Hepatocyte (in vitro differentiated cells): ENCODE measurements around the gene FAM107A. TPM values are rescaled to one million over a fixed set of nuclear protein-coding genes. Genes with fewer than 3 reads are reported as not detected.

ENCODE experiments used
- DNase-seq: peaks from one replicate; pipeline ENCODE4 v3.0.0-alpha.2; 2016; ENCODE audit warnings: low spot score
- H2AFZ ChIP-seq: fragments of 200-600 bp; sonication (generic); 2 replicates; pipeline ENCODE4 v1.6.0; 2016; ENCODE audit warnings: antibody characterized with exemption, mild to moderate bottlenecking
- H3K27ac ChIP-seq: fragments of 200-600 bp; sonication (generic); 2 replicates; pipeline ENCODE4 v1.5.1; 2016; ENCODE audit warnings: mild to moderate bottlenecking
- H3K27me3 ChIP-seq: fragments of 200-600 bp; sonication (generic); 2 replicates; pipeline ENCODE4 v1.6.1; 2016
- H3K36me3 ChIP-seq: fragments of 200-600 bp; sonication (generic); replicated peaks from 2 replicates; pipeline ENCODE4 v1.5.1; 2016; ENCODE audit warnings: low read depth; ENCODE audit not compliant: insufficient read depth
- H3K4me1 ChIP-seq: fragments of 200-600 bp; sonication (generic); 2 replicates; pipeline ENCODE4 v1.5.1; 2016; ENCODE audit warnings: mild to moderate bottlenecking, moderate library complexity; ENCODE audit not compliant: insufficient read depth
- H3K4me2 ChIP-seq: fragments of 200-600 bp; sonication (generic); 2 replicates; pipeline ENCODE4 v1.6.0; 2016
- H3K4me3 ChIP-seq: fragments of 200-600 bp; sonication (generic); 2 replicates; pipeline ENCODE4 v1.5.1; 2016; ENCODE audit warnings: mild to moderate bottlenecking
- H3K79me2 ChIP-seq: fragments of 200-600 bp; sonication (generic); 2 replicates; pipeline ENCODE4 v1.6.0; 2017; ENCODE audit warnings: mild to moderate bottlenecking
- H3K9me2 ChIP-seq: fragments of 200-600 bp; sonication (generic); replicated peaks from 2 replicates; pipeline ENCODE4 v1.6.0; 2017; ENCODE audit warnings: mild to moderate bottlenecking; ENCODE audit not compliant: insufficient read depth
- H3K9me3 ChIP-seq: fragments of 200-600 bp; sonication (generic); 2 replicates; pipeline ENCODE4 v1.5.1; 2016; ENCODE audit warnings: low read depth, mild to moderate bottlenecking
- H4K20me1 ChIP-seq: fragments of 200-600 bp; sonication (generic); 2 replicates; pipeline ENCODE4 v1.6.0; 2016; ENCODE audit warnings: mild to moderate bottlenecking; ENCODE audit not compliant: insufficient read depth, poor library complexity, severe bottlenecking
- CTCF ChIP-seq: fragments of 200-600 bp; sonication (generic); IDR thresholded peaks from 2 replicates; pipeline ENCODE4 v1.5.1; 2016; ENCODE audit warnings: antibody characterized with exemption, mild to moderate bottlenecking; ENCODE audit not compliant: poor library complexity
- EZH2 ChIP-seq: fragments of 200-600 bp; sonication (generic); IDR thresholded peaks from 2 replicates; pipeline ENCODE4 v1.6.1; 2016; ENCODE audit warnings: antibody characterized with exemption, mild to moderate bottlenecking, borderline replicate concordance
- EZH2phosphoT487 ChIP-seq: fragments of 200-600 bp; sonication (generic); IDR thresholded peaks from one replicate; pipeline ENCODE4 v1.6.1; 2018; ENCODE audit warnings: antibody characterized with exemption, mild to moderate bottlenecking, low read depth, moderate library complexity; ENCODE audit not compliant: unreplicated experiment, severe bottlenecking
- whole genome bisulfite sequencing: methylation state at CpG from one replicate; pipeline ENCODE4 v1.1.6; 2016; ENCODE audit warnings: low lambda C conversion rate; ENCODE audit errors: missing lambda C conversion rate; 5-methylcytosine and 5-hydroxymethylcytosine counted together
- polyA plus RNA-seq: library from polyadenylated mRNA; unstranded; fragments of >200 nt; fragmentation: Nextera tagmentation; extraction: Ambion mirVana; gene quantifications from 2 replicates; pipeline ENCODE4 v1.2.1, GENCODE V29; 2016
- total RNA-seq: library from RNA; depleted of rRNA; stranded (reverse); fragments of >200 nt; gene quantifications from 2 replicates; pipeline ENCODE4 v1.2.3, GENCODE V29; 2014

The FAM107A gene, protein sequence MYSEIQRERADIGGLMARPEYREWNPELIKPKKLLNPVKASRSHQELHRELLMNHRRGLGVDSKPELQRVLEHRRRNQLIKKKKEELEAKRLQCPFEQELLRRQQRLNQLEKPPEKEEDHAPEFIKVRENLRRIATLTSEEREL
- total RNA-seq = 0.24 and 0.93 TPM in 2 replicates
- 0.40 and 0.58 TPM in 2 replicates for polyA plus RNA-seq

- WGBS = 56% methylated on average over 12 of the region's 12 CpGs
- no peak within 1 kb of the TSS for H2AFZ ChIP-seq
- no peak within 1 kb of the TSS for H3K4me3 ChIP-seq
Measured at GRCh38 chr3:58577269-58577821, at the start of gene FAM107A. Gene FAM107A (minus strand): TSS chr3:58577391. CDS start chr3:58569860, 7,531 bp downstream.

DNA sequence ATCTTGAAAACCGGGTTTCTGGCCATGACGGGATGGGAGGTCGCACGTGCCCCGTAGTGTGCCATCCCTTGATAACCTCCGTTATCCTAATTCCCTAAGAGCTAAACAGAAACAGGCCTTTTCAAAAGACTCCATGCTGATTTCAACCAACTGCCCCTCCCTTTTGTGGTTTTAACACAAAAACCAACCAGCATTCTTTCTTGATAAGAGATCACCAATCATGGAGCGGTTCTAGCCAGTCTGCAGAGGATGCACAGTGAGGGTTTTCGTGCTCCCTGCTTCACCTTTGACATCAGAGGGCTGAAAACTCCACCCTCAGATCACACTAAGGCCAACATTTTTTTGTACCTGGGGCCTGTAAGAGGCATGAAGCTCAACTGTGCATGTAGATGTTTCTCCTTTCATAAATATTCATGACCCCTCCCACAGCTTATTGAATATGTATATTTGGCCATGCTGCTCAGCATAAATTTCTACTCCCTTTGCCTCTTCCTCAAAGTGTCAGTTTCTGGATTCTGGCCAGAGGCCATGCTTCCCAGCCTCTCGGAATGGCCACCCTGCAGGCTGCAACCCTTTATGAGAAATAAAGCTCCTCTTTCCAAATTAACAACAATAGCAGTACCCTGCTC is 48.1 kb upstream of the FAM107A start:
- Histone ChIP-seq H3K9me2 (no peaks in the 10 kb centered on the region), H3K4me3 (no peak overlapping the region), H3K4me1 (peaks cover 38% of the 10 kb centered on the region), H4K20me1 (no peaks in the 10 kb centered on the region), H3K79me2 (no peaks in the 10 kb centered on the region), H3K27me3 (no peaks in the 10 kb centered on the region), H3K36me3 (no peaks in the 10 kb centered on the region), H3K27ac (no peak overlapping the region), H3K9me3 (no peaks in the 10 kb centered on the region), H2AFZ (no peak overlapping the region), H3K4me2 (no peak overlapping the region)
- no peak for DNase-seq
- WGBS = 82% methylated on average over 9 of the region's 9 CpGs
- TF ChIP-seq EZH2phosphoT487 (no peak), CTCF (no peak), EZH2 (no peak)

More at GRCh38 chr3:58577269-58577821, at the start of gene FAM107A:
- TF ChIP-seq EZH2 (no peak), CTCF (no peak), EZH2phosphoT487 (no peak)
- DNase-seq = no peak
- H3K79me2 ChIP-seq = no peaks in the 10 kb centered on the region
- no peaks in the 10 kb centered on the region for H4K20me1 ChIP-seq
- peaks cover 13% of the 10 kb centered on the region for H3K4me1 ChIP-seq
- no peak within 1 kb of the TSS for H3K4me2 ChIP-seq
- no peaks in the 10 kb centered on the region for H3K9me3 ChIP-seq
- no peaks in the 10 kb centered on the region for H3K36me3 ChIP-seq
- no peaks in the 10 kb centered on the region for H3K27me3 ChIP-seq
- no peaks in the 10 kb centered on the region for H3K9me2 ChIP-seq
- no peak within 1 kb of the TSS for H3K27ac ChIP-seq

- H3K27ac ChIP-seq = no peak overlapping the region
- H3K4me1 ChIP-seq = peaks cover 33% of the 10 kb centered on the region
- no peak overlapping the region for H3K4me3 ChIP-seq
- H3K9me2 ChIP-seq = no peaks in the 10 kb centered on the region
- H3K27me3 ChIP-seq = no peaks in the 10 kb centered on the region
- DNase-seq = no peak
- no peak overlapping the region for H3K4me2 ChIP-seq
- H3K79me2 ChIP-seq = no peaks in the 10 kb centered on the region
- no peaks in the 10 kb centered on the region for H3K9me3 ChIP-seq
- H2AFZ ChIP-seq = no peak overlapping the region
- TF ChIP-seq EZH2phosphoT487 = no peak
- no peaks in the 10 kb centered on the region for H4K20me1 ChIP-seq
- no peaks in the 10 kb centered on the region for H3K36me3 ChIP-seq
- WGBS = 56% methylated on average over 3 of the region's 3 CpGs
Measured at GRCh38 chr3:58624550-58624949, 47.4 kb upstream of the FAM107A start.

GRCh38 chr3:58623961-58624360 is 46.8 kb upstream of the FAM107A start:
- no peaks in the 10 kb centered on the region for H3K36me3 ChIP-seq
- no peak overlapping the region for H3K27ac ChIP-seq
- 89% methylated on average over 5 of the region's 5 CpGs for whole genome bisulfite sequencing
- no peak overlapping the region for H3K4me3 ChIP-seq
- no peaks in the 10 kb centered on the region for H3K79me2 ChIP-seq
- H3K9me3 ChIP-seq = no peaks in the 10 kb centered on the region
- TF ChIP-seq EZH2 (no peak), CTCF (no peak), EZH2phosphoT487 (no peak)
- no peak for DNase-seq
- no peak overlapping the region for H3K4me2 ChIP-seq
- H3K4me1 ChIP-seq = peaks cover 28% of the 10 kb centered on the region
- H3K9me2 ChIP-seq = no peaks in the 10 kb centered on the region
- no peaks in the 10 kb centered on the region for H3K27me3 ChIP-seq
- H2AFZ ChIP-seq = no peak overlapping the region
- H4K20me1 ChIP-seq = no peaks in the 10 kb centered on the region
